ENCODE measurements around the gene RIMS1.

The RIMS1 gene

DNA sequence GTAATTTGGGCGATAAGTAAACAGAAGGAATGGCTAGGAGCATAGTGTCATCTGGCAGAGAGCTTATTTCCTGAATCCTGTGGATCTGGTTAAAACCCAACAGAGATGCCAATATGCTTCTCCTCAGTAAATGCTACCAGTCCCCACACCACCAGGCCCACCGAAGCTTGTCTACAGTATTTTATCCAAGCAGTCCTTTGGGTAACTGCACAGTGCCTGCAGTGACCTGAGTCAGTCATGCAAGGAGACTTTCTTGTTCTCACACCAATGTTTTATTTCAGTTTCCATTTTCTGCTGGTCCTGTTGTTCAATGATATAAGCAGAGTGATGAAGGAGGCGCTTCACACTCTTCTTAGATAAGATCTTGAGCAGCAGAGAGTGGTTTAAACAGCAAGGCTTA, 326.3 kb downstream of the RIMS1 start:
- ATAC-seq = no peak
- TF ChIP-seq ZFP30 (CRISPR knock-in tag; IDR thresholded peaks at IDR 0.05) (no peak), TOX (CRISPR knock-in tag; IDR thresholded peaks at IDR 0.05; ENCODE audit: borderline replicate concordance) (no peak), TSHZ2 (CRISPR knock-in tag; IDR thresholded peaks at IDR 0.05) (no peak), TCF4 (CRISPR knock-in tag; IDR thresholded peaks at IDR 0.05; ENCODE audit: borderline replicate concordance) (no peak), ZNF70 (CRISPR knock-in tag; IDR thresholded peaks at IDR 0.05) (no peak), ARNTL (CRISPR knock-in tag; IDR thresholded peaks at IDR 0.05; ENCODE audit: borderline replicate concordance, low read depth) (no peak), CSDC2 (CRISPR knock-in tag; IDR thresholded peaks at IDR 0.05) (no peak), ZC3H10 (CRISPR knock-in tag; IDR thresholded peaks at IDR 0.05) (no peak), ZFP3 (CRISPR knock-in tag; IDR thresholded peaks at IDR 0.05) (no peak), BACH2 (CRISPR knock-in tag; IDR thresholded peaks at IDR 0.05; ENCODE audit: borderline replicate concordance) (no peak), PATZ1 (CRISPR knock-in tag; IDR thresholded peaks at IDR 0.05; ENCODE audit: borderline replicate concordance) (no peak)
- TF ChIP-seq, protein P1, sequence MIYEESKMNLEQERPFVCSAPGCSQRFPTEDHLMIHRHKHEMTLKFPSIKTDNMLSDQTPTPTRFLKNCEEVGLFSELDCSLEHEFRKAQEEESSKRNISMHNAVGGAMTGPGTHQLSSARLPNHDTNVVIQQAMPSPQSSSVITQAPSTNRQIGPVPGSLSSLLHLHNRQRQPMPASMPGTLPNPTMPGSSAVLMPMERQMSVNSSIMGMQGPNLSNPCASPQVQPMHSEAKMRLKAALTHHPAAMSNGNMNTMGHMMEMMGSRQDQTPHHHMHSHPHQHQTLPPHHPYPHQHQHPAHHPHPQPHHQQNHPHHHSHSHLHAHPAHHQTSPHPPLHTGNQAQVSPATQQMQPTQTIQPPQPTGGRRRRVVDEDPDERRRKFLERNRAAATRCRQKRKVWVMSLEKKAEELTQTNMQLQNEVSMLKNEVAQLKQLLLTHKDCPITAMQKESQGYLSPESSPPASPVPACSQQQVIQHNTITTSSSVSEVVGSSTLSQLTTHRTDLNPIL (CRISPR knock-in tag; IDR thresholded peaks at IDR 0.05; ENCODE audit: low read depth) = no peak
- TF ChIP-seq, protein P2, sequence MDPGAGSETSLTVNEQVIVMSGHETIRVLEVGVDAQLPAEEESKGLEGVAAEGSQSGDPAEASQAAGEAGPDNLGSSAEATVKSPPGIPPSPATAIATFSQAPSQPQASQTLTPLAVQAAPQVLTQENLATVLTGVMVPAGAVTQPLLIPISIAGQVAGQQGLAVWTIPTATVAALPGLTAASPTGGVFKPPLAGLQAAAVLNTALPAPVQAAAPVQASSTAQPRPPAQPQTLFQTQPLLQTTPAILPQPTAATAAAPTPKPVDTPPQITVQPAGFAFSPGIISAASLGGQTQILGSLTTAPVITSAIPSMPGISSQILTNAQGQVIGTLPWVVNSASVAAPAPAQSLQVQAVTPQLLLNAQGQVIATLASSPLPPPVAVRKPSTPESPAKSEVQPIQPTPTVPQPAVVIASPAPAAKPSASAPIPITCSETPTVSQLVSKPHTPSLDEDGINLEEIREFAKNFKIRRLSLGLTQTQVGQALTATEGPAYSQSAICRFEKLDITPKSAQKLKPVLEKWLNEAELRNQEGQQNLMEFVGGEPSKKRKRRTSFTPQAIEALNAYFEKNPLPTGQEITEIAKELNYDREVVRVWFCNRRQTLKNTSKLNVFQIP (CRISPR knock-in tag; IDR thresholded peaks at IDR 0.05; ENCODE audit: borderline replicate concordance, low read depth) = no peak
- TF ChIP-seq, protein P3, sequence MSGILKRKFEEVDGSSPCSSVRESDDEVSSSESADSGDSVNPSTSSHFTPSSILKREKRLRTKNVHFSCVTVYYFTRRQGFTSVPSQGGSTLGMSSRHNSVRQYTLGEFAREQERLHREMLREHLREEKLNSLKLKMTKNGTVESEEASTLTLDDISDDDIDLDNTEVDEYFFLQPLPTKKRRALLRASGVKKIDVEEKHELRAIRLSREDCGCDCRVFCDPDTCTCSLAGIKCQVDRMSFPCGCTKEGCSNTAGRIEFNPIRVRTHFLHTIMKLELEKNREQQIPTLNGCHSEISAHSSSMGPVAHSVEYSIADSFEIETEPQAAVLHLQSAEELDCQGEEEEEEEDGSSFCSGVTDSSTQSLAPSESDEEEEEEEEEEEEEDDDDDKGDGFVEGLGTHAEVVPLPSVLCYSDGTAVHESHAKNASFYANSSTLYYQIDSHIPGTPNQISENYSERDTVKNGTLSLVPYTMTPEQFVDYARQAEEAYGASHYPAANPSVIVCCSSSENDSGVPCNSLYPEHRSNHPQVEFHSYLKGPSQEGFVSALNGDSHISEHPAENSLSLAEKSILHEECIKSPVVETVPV (CRISPR knock-in tag; IDR thresholded peaks at IDR 0.05) = no peak

GRCh38 chr6:72213654-72214053, 327.3 kb downstream of the RIMS1 start:
- ATAC-seq = no peak
- TF ChIP-seq TOX (CRISPR knock-in tag; IDR thresholded peaks at IDR 0.05; ENCODE audit: borderline replicate concordance) (no peak), TCF4 (CRISPR knock-in tag; IDR thresholded peaks at IDR 0.05; ENCODE audit: borderline replicate concordance) (no peak), ZNF565 (CRISPR knock-in tag; conservative IDR thresholded peaks at IDR 0.05; ENCODE audit: low read depth) (no peak), ZNF8 (CRISPR knock-in tag; IDR thresholded peaks at IDR 0.05) (no peak), BACH2 (CRISPR knock-in tag; IDR thresholded peaks at IDR 0.05; ENCODE audit: borderline replicate concordance) (no peak), ISL1 (CRISPR knock-in tag; IDR thresholded peaks at IDR 0.05) (no peak), PPARA (CRISPR knock-in tag; IDR thresholded peaks at IDR 0.05; ENCODE audit: borderline replicate concordance) (no peak), ZFP3 (CRISPR knock-in tag; IDR thresholded peaks at IDR 0.05) (no peak), OSR1 (CRISPR knock-in tag; IDR thresholded peaks at IDR 0.05) (no peak), SNAI2 (CRISPR knock-in tag; IDR thresholded peaks at IDR 0.05) (no peak), ZFP30 (CRISPR knock-in tag; IDR thresholded peaks at IDR 0.05) (no peak), RARB (CRISPR knock-in tag; IDR thresholded peaks at IDR 0.05) (no peak), ZNF70 (CRISPR knock-in tag; IDR thresholded peaks at IDR 0.05) (no peak), GLIS3 (CRISPR knock-in tag; IDR thresholded peaks at IDR 0.05) (no peak), ARNTL (CRISPR knock-in tag; IDR thresholded peaks at IDR 0.05; ENCODE audit: borderline replicate concordance, low read depth) (no peak), ESRRG (CRISPR knock-in tag; IDR thresholded peaks at IDR 0.05) (no peak)
- TF ChIP-seq, protein P2 (CRISPR knock-in tag; IDR thresholded peaks at IDR 0.05; ENCODE audit: borderline replicate concordance, low read depth) = no peak
- TF ChIP-seq, protein P1 (CRISPR knock-in tag; IDR thresholded peaks at IDR 0.05; ENCODE audit: low read depth) = no peak
- TF ChIP-seq, protein P3 (CRISPR knock-in tag; IDR thresholded peaks at IDR 0.05) = no peak
